ENCODE results near the gene STK32A.

- TF ChIP-seq POLR2A (IDR thresholded peaks at IDR 0.05; ENCODE audit: extremely low read depth, insufficient read length) = no peak
- peak; percentile 60 for TF ChIP-seq CTCF (IDR thresholded peaks at IDR 0.05; ENCODE audit: low read depth, low read length)
- no peak for TF ChIP-seq MAX (IDR thresholded peaks at IDR 0.05; ENCODE audit: low read depth, low read length)
Measured at GRCh38 chr5:147188200-147189108, 46.4 kb upstream of the STK32A start.

Measured in NB4 (cell line).